ENCODE measurements around the gene TMEM134.
A peak's percentile ranks its signal among the peaks of the same experiment; 100 is the strongest.

The TMEM134 gene

DNA sequence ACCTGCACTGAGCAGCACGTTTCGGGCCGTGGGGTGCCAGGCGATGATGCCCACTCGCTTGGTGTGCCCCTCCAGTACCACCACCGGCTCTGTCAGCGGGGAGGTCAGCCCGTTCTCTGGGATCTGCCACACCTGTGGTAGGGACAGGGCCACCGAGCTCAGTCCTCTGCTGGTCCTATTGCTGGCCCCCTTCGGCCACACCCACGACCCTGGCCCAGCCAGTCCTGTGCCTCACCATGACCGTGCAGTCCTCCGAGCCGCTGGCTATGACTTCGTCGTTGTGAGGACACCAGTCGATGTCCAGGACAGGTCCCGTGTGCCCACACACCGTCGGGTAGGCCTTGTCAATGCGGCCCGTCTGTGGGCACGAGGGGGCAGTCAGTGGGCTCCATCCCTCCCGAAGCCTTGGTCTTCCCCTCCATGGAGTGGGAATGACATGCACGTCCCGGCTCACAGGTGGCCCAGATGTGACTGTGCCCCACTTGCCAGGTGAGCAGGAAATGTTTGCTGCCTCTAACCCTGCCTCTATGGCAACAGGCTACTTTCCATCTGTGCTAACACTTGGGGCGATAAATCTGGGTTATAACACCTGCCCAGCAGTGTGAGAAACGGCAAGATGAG, 27.2 kb downstream of the TMEM134 start:
- Histone ChIP-seq H3K36me3 (peaks cover 3% of the 10 kb centered on the region; the same call in 1 of the 2 replicates), H3K4me1 (no peaks in the 10 kb centered on the region), H3K27me3 (no peaks in the 10 kb centered on the region), H3K4me3 (ENCODE audit: low read depth, low read length) (no peak overlapping the region), H3K9me3 (no peaks in the 10 kb centered on the region)
- DNase-seq, result no peak
- TF ChIP-seq, protein P1, sequence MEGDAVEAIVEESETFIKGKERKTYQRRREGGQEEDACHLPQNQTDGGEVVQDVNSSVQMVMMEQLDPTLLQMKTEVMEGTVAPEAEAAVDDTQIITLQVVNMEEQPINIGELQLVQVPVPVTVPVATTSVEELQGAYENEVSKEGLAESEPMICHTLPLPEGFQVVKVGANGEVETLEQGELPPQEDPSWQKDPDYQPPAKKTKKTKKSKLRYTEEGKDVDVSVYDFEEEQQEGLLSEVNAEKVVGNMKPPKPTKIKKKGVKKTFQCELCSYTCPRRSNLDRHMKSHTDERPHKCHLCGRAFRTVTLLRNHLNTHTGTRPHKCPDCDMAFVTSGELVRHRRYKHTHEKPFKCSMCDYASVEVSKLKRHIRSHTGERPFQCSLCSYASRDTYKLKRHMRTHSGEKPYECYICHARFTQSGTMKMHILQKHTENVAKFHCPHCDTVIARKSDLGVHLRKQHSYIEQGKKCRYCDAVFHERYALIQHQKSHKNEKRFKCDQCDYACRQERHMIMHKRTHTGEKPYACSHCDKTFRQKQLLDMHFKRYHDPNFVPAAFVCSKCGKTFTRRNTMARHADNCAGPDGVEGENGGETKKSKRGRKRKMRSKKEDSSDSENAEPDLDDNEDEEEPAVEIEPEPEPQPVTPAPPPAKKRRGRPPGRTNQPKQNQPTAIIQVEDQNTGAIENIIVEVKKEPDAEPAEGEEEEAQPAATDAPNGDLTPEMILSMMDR (IDR thresholded peaks at IDR 0.05; ENCODE audit: low read depth, low read length), result no peak

- Histone ChIP-seq H3K4me3 (ENCODE audit: low read depth, low read length) (no peak overlapping the region), H3K4me1 (peaks cover 6% of the 10 kb centered on the region), H3K36me3 (peaks cover 4% of the 10 kb centered on the region; the same call in 1 of the 2 replicates), H3K27me3 (no peaks in the 10 kb centered on the region), H3K9me3 (no peaks in the 10 kb centered on the region)
- TF ChIP-seq, protein P1 (IDR thresholded peaks at IDR 0.05; ENCODE audit: low read depth, low read length), result no peak
- no peak for DNase-seq
Observed at GRCh38 chr11:67441098-67441563, 27.9 kb downstream of the TMEM134 start.

- H3K4me3 ChIP-seq (ENCODE audit: low read depth, low read length), result no peak overlapping the region
- H3K4me1 ChIP-seq, result peaks cover 9% of the 10 kb centered on the region
Observed at GRCh38 chr11:67440229-67441097, 28.6 kb downstream of the TMEM134 start.

GRCh38 chr11:67439321-67440228, 29.5 kb downstream of the TMEM134 start:
- peaks cover 19% of the 10 kb centered on the region for H3K36me3 ChIP-seq
- TF ChIP-seq, protein P1 (IDR thresholded peaks at IDR 0.05; ENCODE audit: low read depth, low read length), result peak; percentile 44
- peaks cover 9% of the 10 kb centered on the region for H3K4me1 ChIP-seq
- DNase-seq, result peak; percentile 56
- no peak overlapping the region for H3K4me3 ChIP-seq (ENCODE audit: low read depth, low read length)
- no peaks in the 10 kb centered on the region for H3K9me3 ChIP-seq
- H3K27me3 ChIP-seq, result no peaks in the 10 kb centered on the region

More at GRCh38 chr11:67440229-67441097, 28.6 kb downstream of the TMEM134 start:
- peaks cover 10% of the 10 kb centered on the region for H3K36me3 ChIP-seq
- no peaks in the 10 kb centered on the region for H3K9me3 ChIP-seq
- H3K27me3 ChIP-seq, result no peaks in the 10 kb centered on the region
- TF ChIP-seq, protein P1 (IDR thresholded peaks at IDR 0.05; ENCODE audit: low read depth, low read length), result no peak
- no peak for DNase-seq

DNA sequence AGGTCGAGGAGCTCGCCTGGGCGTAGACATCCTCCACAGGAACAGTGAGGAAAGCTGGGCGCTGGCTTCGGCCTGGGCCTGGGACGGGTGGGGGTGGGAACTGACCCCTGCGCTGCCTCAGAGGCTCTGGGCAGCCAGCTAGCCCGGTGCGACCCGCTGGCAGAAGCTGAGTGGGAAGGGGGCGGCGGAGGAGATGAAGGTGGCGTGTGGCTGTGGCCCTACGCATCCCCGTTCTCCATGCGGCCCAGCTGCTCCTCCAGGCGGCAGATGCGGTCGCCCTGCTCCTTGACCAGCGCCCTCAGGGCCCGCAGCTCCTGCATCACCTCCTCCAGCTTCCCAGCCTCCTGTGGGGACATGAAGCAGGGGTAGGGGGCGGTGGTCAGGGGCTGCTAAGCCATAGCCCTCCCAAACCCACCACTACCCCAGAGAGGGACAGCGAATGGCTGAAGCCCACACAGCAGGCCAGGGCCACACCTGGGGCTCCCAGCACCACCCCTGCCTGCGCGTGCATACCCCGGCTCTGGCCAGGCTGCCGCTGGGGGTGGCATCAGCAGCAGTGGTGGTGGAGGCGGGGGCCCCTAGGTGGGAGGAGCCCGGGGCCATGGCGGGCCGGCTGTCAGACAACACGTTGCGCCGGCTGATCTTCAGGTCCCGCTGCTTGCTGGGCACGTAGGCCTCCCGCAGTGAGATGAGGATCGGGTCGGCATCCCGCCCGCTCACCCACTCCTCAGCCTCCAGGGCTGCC, 30.7 kb downstream of the TMEM134 start:
- no peak for DNase-seq
- Histone ChIP-seq H3K4me1 (peaks cover 9% of the 10 kb centered on the region), H3K36me3 (peaks cover 32% of the 10 kb centered on the region), H3K27me3 (no peaks in the 10 kb centered on the region), H3K4me3 (ENCODE audit: low read depth, low read length) (no peak overlapping the region), H3K9me3 (no peaks in the 10 kb centered on the region)
- TF ChIP-seq, protein P1 (IDR thresholded peaks at IDR 0.05; ENCODE audit: low read depth, low read length), result no peak

All from BE2C (cell line).